Breast epithelium (tissue), 3 donors: ENCODE measurements around the gene TMEM229B.

Experiments
- CTCF ChIP-seq, 3 donors: fragments of 450-650 bp; IDR thresholded peaks; one replicate each; pipeline ENCODE4 v1.5.1; 2016 to 2017; ENCODE audit warnings: antibody characterized with exemption in 3 of 3, mild to moderate bottlenecking in 3 of 3, moderate library complexity in 3 of 3
- POLR2A ChIP-seq: fragments of 450-650 bp; IDR thresholded peaks from one replicate; pipeline ENCODE4 v1.6.1; 2016; ENCODE audit warnings: antibody characterized with exemption, mild to moderate bottlenecking, moderate library complexity
- POLR2AphosphoS5 ChIP-seq, 3 donors: sonication (generic); formaldehyde crosslinking; IDR thresholded peaks; one replicate each; pipeline ENCODE4 v1.6.1; 2017; ENCODE audit warnings: antibody characterized with exemption in 3 of 3

GRCh38 chr14:67516676-67517075, 28.2 kb upstream of the TMEM229B start:
- TF ChIP-seq CTCF (IDR thresholded peaks at IDR 0.05) (no peak), POLR2AphosphoS5 (IDR thresholded peaks at IDR 0.05) (no peak), POLR2A (no peak)
